IPS DF 4.7 (cell line): Measurements from ENCODE around the gene AGGF1.
"Not testable (repeated sequence)": the region's sequence is repeated elsewhere in the genome, so short reads cannot be mapped to it uniquely, and the experiment has no call there.

ENCODE experiments used
- DNase-seq: peaks from one replicate; pipeline ENCODE4 v3.0.0-alpha.2; 2013; ENCODE audit warnings: low spot score; ENCODE audit errors: extremely low read depth

Gene AGGF1

GRCh38 chr5:77030097-77031071, at the start of gene AGGF1:
Gene AGGF1, plus strand, starts transcription at chr5:77030404. Its CDS starts 363 bp downstream, at chr5:77030767.
- peak; percentile 80 for DNase-seq

GRCh38 chr5:76980518-76981144, 49.6 kb upstream of the AGGF1 start:
- DNase-seq = no peak

- no peak for DNase-seq
These were observed 47.8 kb upstream of the AGGF1 start for GRCh38 chr5:76982450-76982849.

GRCh38 chr5:76983468-76983867, 46.7 kb upstream of the AGGF1 start:
- DNase-seq = no peak

GRCh38 chr5:76986825-76987526, 43.2 kb upstream of the AGGF1 start:
- no peak for DNase-seq

GRCh38 chr5:76990899-76991459, 39.2 kb upstream of the AGGF1 start:
- DNase-seq = no peak

GRCh38 chr5:76993436-76993835, 36.8 kb upstream of the AGGF1 start:
- not testable (repeated sequence) for DNase-seq

- DNase-seq = no peak
These were observed 35.9 kb upstream of the AGGF1 start for GRCh38 chr5:76994337-76994736.

GRCh38 chr5:76998251-76998650, 32.0 kb upstream of the AGGF1 start:
- DNase-seq = not testable (repeated sequence)

GRCh38 chr5:76999451-76999850, 30.8 kb upstream of the AGGF1 start:
- no peak for DNase-seq

GRCh38 chr5:77003246-77003645, 27.0 kb upstream of the AGGF1 start:
- DNase-seq = no peak

- DNase-seq = no peak
These were observed 24.1 kb upstream of the AGGF1 start for GRCh38 chr5:77006124-77006523.

- no peak for DNase-seq
These were observed 21.8 kb upstream of the AGGF1 start for GRCh38 chr5:77008413-77008812.

- DNase-seq = no peak
These were observed 20.0 kb upstream of the AGGF1 start for GRCh38 chr5:77010243-77010642.

GRCh38 chr5:77011498-77011897, 18.7 kb upstream of the AGGF1 start:
- no peak for DNase-seq

- no peak for DNase-seq
These were observed 17.6 kb upstream of the AGGF1 start for GRCh38 chr5:77012601-77013000.

GRCh38 chr5:77015938-77016569, 14.2 kb upstream of the AGGF1 start:
- peak; percentile 28 for DNase-seq

- no peak for DNase-seq
These were observed 13.2 kb upstream of the AGGF1 start for GRCh38 chr5:77016962-77017361.

GRCh38 chr5:77017668-77018067, 12.5 kb upstream of the AGGF1 start:
- no peak for DNase-seq

- DNase-seq = no peak
These were observed 7.4 kb upstream of the AGGF1 start for GRCh38 chr5:77022511-77023417.
